Measurements from ENCODE around the gene ARL8B.

ARL8B gene

DNA sequence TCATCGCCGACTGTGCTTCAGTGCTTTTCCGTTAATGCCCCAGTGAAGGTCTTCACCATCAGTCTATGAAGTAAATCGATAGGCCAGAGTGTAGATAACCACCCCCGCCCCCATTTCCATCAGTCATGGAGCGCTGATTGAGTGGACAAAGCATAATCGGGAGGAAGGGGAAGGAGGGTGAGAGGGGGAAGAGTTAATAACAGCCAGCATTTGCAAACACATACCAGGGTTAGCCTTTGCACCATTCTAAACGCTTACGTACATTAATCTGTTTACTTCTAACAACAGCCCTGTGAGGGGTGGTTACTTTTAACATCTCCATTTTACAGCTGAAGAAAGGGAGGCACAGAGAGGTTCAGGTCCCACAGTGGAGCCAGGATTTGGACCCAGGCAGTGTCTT, 92.3 kb downstream of the ARL8B start:
- FAIRE-seq: no peak

GRCh38 chr3:5217824-5218595, 95.9 kb downstream of the ARL8B start:
- no peak for FAIRE-seq

- no peak for FAIRE-seq
Observed at GRCh38 chr3:5218815-5219214, 96.7 kb downstream of the ARL8B start.

DNA sequence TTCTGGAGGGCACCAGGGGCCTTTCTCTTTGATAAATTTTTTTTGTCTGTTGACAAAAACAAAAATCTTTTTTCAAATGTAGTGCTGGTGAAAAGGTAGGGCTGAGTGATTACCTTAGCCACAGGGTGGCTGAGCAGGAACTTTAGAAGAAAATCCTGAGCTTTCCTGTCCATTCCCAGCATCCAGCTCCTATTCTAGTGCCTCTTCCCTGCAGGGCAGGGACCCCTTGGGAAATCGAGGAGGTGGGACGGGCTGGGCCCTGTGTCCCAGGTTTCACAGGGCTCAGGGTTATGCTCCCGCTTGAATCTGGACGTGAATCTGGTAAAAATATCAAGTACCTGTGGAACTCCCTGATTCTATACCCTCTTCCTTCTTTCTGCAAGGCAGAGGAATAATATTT, 97.1 kb downstream of the ARL8B start:
- FAIRE-seq: no peak

DNA sequence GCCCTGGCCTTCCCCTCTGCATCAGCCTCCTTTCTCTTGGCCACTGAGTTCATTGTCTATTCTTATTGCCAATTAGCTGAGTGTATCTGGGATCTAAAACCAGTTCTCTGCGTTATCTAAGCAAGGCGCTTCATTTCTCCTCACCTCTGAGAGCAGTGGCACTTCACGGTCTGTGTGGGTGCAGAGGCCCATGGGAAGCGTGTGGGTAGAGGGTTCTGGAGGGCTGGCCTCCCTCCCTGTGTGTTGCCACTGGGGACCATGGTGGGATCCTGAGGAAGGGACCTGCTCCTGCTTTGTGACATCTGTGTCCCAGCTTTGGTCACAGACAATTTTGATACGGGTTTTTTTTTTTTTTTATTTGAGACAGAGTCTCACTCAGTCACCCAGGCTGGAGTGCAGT, 98.1 kb downstream of the ARL8B start:
- FAIRE-seq: no peak

- FAIRE-seq: no peak
Observed at GRCh38 chr3:5220667-5221431, 98.8 kb downstream of the ARL8B start.

DNA sequence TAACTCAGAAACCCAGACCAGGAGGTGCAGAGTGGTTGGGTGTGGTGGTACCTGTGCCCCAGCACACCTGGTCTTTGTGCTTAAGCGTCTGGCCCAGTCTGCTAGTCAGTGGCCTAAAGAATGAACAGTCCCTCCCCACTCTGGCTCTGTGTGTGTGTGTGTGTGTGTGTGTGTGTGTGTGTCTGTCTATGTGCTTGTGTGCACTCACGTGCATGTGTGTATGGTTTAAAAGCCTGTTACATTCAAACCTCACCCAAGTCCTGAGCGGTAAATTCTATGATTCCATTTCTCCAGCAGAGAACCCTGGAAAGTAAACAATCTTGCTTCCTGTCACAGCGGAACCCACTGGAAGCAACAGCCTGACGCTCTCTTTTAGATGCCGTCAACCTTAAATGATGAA, 99.6 kb downstream of the ARL8B start:
- no peak for FAIRE-seq

GRCh38 chr3:5222283-5223005, 100.4 kb downstream of the ARL8B start:
- FAIRE-seq: no peak

DNA sequence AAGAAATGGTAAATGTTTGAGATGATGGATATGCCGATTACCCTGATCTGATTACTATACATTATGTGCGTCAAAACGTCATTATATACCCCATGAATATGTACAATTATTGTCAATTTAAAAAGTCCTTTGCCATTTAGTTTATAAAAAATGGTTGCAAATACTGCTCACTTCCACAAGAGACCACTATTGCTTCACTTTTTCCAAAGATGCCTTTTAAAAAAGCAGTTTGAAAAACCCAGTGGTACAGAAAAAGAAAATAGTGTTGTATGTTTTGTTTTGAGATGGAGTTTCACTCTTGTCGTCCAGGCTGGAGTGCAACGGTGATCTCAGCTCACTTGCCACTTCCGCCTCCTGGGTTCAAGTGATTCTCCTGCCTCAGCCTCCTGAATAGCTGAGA, 104.7 kb downstream of the ARL8B start:
- no peak for FAIRE-seq

- FAIRE-seq: no peak
Observed at GRCh38 chr3:5227812-5228211, 105.7 kb downstream of the ARL8B start.

GRCh38 chr3:5229414-5229813, 107.3 kb downstream of the ARL8B start:
- no peak for FAIRE-seq

Measured in islet of Langerhans (tissue), 1 donor.